Effector memory CD4-positive, alpha-beta T cell (primary cell): ENCODE measurements around the gene ELN.
"Not testable (repeated sequence)": the region's sequence is repeated elsewhere in the genome, so short reads cannot be mapped to it uniquely, and the experiment has no call there.

Experiments
- DNase-seq, 3 donors: peaks; one replicate each; pipeline ENCODE4 v3.0.0-alpha.2; 2020
- H3K27ac ChIP-seq: 2 replicates; pipeline ENCODE4 v1.7.0; 2013; ENCODE audit warnings: mild to moderate bottlenecking, low read length, moderate library complexity; ENCODE audit not compliant: insufficient read depth, poor library complexity, severe bottlenecking
- H3K27me3 ChIP-seq: replicated peaks from 2 replicates; pipeline ENCODE4 v1.7.0; 2013; ENCODE audit warnings: mild to moderate bottlenecking, low read length; ENCODE audit not compliant: insufficient read depth, control insufficient read depth, poor library complexity, severe bottlenecking
- H3K36me3 ChIP-seq: 2 replicates; pipeline ENCODE4 v1.7.0; 2013; ENCODE audit warnings: mild to moderate bottlenecking, low read length, moderate library complexity; ENCODE audit not compliant: control insufficient read depth, insufficient read depth
- H3K4me1 ChIP-seq: 2 replicates; pipeline ENCODE4 v1.7.0; 2013; ENCODE audit warnings: low read length, mild to moderate bottlenecking; ENCODE audit not compliant: control insufficient read depth, insufficient read depth, poor library complexity, severe bottlenecking
- H3K4me3 ChIP-seq: 2 replicates; pipeline ENCODE4 v1.7.0; 2013; ENCODE audit warnings: low read length, low read depth, mild to moderate bottlenecking; ENCODE audit not compliant: insufficient read depth, poor library complexity, severe bottlenecking
- H3K9me3 ChIP-seq: 2 replicates; pipeline ENCODE4 v1.7.0; 2013; ENCODE audit warnings: mild to moderate bottlenecking, low read length, moderate library complexity; ENCODE audit not compliant: control insufficient read depth

ELN gene

GRCh38 chr7:74011421-74011820, 16.6 kb upstream of the ELN start:
- H3K9me3 ChIP-seq, H3K4me1 ChIP-seq, H3K27ac ChIP-seq: not testable (repeated sequence)

DNA sequence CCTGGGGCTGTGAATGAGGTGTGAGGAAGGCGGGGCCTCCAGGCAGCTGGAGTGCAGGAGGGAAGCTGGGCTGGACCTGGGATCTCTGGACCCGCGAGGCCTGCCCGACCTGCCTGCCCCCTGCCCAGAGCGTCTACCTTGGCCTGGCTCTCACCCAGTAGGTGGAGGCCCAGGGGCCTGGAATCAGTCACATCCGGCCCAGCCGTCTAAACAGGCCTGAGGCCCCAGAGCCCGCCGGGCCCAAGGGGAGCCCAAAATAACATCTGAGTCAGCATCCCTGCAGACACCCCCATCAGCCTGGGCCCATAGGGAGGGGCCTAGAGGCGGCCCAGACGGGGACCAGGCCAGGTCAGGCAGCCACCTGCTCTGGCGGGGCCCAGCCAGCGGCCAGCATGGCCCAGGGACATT, 15.1 kb upstream of the ELN start:
- DNase-seq: no peak
- Histone ChIP-seq H3K36me3 (no peaks in the 10 kb centered on the region), H3K27me3 (no peaks in the 10 kb centered on the region), H3K9me3 (no peaks in the 10 kb centered on the region), H3K27ac (no peak overlapping the region), H3K4me3 (no peak overlapping the region), H3K4me1 (no peaks in the 10 kb centered on the region)

More at GRCh38 chr7:74011421-74011820, 16.6 kb upstream of the ELN start:
- not testable (repeated sequence) for H3K4me3 ChIP-seq, H3K36me3 ChIP-seq, DNase-seq, H3K27me3 ChIP-seq

- H3K27ac ChIP-seq: no peak overlapping the region
- H3K4me3 ChIP-seq: no peak overlapping the region
- H3K36me3 ChIP-seq: no peaks in the 10 kb centered on the region
- H3K27me3 ChIP-seq: no peaks in the 10 kb centered on the region
- no peaks in the 10 kb centered on the region for H3K4me1 ChIP-seq
- no peak for DNase-seq
- H3K9me3 ChIP-seq: no peaks in the 10 kb centered on the region
Observed at GRCh38 chr7:74013539-74014272, 14.3 kb upstream of the ELN start.

- no peaks in the 10 kb centered on the region for H3K36me3 ChIP-seq
- H3K27ac ChIP-seq: no peak overlapping the region
- H3K4me1 ChIP-seq: no peaks in the 10 kb centered on the region
- no peaks in the 10 kb centered on the region for H3K27me3 ChIP-seq
- no peak for DNase-seq
- H3K9me3 ChIP-seq: no peaks in the 10 kb centered on the region
- no peak overlapping the region for H3K4me3 ChIP-seq
Observed at GRCh38 chr7:74014931-74015330, 13.0 kb upstream of the ELN start.

DNA sequence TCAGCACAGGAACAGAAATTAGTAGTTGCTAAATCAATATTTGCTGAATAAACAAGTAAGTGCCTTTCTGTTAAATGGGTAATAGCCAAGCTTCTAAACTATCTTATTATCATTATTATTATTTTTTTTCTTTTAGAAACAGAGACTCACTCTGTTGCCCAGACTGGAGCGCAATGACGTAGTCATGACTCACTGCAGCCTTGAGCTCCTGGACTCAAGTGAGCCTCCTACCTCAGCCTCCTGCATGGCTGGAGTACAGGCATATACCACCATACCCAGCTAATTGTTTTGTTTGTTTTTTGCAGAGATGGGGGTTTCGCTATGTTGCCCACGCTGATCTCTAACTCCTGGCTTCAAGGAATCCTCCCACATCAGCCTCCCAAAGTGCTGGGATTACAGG, 12.3 kb upstream of the ELN start:
- DNase-seq: no peak
- H3K27ac ChIP-seq: no peak overlapping the region
- no peak overlapping the region for H3K4me3 ChIP-seq
- H3K36me3 ChIP-seq: no peaks in the 10 kb centered on the region
- no peaks in the 10 kb centered on the region for H3K4me1 ChIP-seq
- no peaks in the 10 kb centered on the region for H3K9me3 ChIP-seq
- no peaks in the 10 kb centered on the region for H3K27me3 ChIP-seq

DNA sequence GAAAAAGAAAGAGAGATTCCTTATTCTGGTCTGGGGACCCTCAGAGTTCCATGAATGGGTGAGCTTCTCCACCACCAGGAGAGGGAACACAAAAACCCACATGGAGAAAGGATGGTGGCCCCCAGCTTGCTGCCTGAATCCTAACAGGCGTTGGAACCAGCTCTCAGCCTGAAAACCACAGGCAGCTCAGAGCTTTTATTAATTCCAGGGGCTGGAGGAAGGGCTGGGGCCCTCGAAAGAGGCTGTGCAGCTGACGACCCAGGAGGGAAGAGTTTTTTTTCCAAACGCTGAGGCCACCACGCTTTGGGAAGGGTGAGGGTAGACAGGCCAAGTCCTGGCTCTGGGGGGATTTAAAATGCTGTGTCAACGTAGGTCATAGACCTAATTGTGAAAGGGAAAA, 10.8 kb upstream of the ELN start:
- Histone ChIP-seq H3K36me3 (no peaks in the 10 kb centered on the region), H3K27ac (no peak overlapping the region), H3K27me3 (no peaks in the 10 kb centered on the region), H3K4me1 (no peaks in the 10 kb centered on the region), H3K9me3 (no peaks in the 10 kb centered on the region), H3K4me3 (no peak overlapping the region)
- DNase-seq: no peak

- no peak overlapping the region for H3K27ac ChIP-seq
- DNase-seq: no peak
- H3K4me1 ChIP-seq: no peaks in the 10 kb centered on the region
- H3K36me3 ChIP-seq: no peaks in the 10 kb centered on the region
- no peaks in the 10 kb centered on the region for H3K9me3 ChIP-seq
- H3K27me3 ChIP-seq: no peaks in the 10 kb centered on the region
- no peak overlapping the region for H3K4me3 ChIP-seq
Observed at GRCh38 chr7:74018246-74018895, 9.6 kb upstream of the ELN start.

DNA sequence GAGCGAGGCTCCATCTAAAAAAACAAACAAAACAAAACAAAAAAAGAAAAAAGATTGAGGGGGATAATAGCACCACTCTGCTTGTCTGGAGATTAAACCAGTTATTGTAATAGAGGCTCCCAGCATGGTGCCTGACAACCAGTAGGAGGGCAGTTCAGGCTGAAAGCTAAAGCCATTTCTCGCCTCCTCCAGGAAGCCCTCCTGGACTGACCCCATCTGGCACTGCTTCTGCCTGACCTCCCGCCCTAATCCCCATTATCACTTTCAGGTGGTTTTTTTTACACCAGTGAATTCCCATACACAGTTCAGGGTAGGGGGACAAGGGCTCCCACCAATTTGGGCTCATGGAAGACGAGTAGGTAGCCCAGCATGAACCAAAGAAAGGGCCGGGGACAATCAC, 8.8 kb upstream of the ELN start:
- H3K9me3 ChIP-seq: no peaks in the 10 kb centered on the region
- no peaks in the 10 kb centered on the region for H3K36me3 ChIP-seq
- H3K4me1 ChIP-seq: no peaks in the 10 kb centered on the region
- DNase-seq: no peak
- H3K27ac ChIP-seq: no peak overlapping the region
- no peaks in the 10 kb centered on the region for H3K27me3 ChIP-seq
- H3K4me3 ChIP-seq: no peak overlapping the region

GRCh38 chr7:74020390-74020789, 7.6 kb upstream of the ELN start:
- Histone ChIP-seq H3K27me3 (no peaks in the 10 kb centered on the region), H3K4me1 (no peaks in the 10 kb centered on the region), H3K36me3 (no peaks in the 10 kb centered on the region), H3K9me3 (no peaks in the 10 kb centered on the region), H3K4me3 (no peak overlapping the region), H3K27ac (no peak overlapping the region)
- DNase-seq: no peak

DNA sequence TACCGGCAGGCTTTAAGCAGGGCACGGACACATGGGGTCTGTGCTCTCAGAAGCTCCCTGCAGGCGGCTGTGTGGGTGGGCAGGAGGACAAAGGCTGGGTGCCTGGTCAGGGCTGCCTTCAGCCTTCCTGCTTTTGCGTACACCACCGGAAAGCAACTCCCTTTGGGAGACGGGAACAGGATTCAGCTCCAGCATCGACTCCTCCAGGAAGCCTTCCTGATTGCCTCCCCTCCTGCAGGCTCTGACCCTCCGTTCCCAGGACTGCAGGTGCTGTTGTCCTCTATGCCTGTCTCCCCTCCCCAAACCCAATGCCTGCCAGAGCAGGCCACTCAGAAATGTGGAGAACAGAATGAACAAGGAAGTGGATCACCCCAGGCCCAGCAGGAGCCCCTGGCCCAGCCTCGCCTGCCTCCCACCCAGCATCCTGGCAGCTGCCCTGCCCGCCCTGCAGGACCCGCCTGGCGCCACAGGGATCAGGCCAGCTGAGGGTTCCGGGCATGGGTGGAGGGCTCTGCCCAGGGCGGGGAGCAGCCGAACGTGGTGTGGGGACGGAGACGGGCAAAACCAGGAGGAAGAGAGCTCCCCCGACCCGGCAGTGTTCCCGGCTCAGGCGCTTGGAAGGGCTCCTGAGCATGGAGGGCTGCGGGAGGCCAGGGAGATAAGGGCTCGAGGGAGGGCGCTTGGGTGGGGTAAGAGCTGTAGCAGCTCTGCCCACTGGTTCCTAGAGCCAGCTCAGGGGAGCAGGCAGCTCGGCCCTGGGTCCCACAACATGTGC, 6.2 kb upstream of the ELN start:
- Histone ChIP-seq H3K27me3 (peaks cover 3% of the 10 kb centered on the region), H3K4me3 (no peak overlapping the region), H3K27ac (no peak overlapping the region), H3K36me3 (no peaks in the 10 kb centered on the region), H3K4me1 (no peaks in the 10 kb centered on the region), H3K9me3 (no peaks in the 10 kb centered on the region)
- DNase-seq: no peak
